GM10266 (cell line): ENCODE measurements around the gene BSPRY.
"Not testable (repeated sequence)": the region's sequence is repeated elsewhere in the genome, so short reads cannot be mapped to it uniquely, and the experiment has no call there.

ENCODE experiments used
- DNase-seq: peaks from one replicate; pipeline ENCODE4 v3.0.0; 2012; ENCODE audit errors: extremely low spot score
- CTCF ChIP-seq: IDR thresholded peaks from 2 replicates; pipeline ENCODE4 v1.5.1; 2012; ENCODE audit warnings: mild to moderate bottlenecking, low read depth; ENCODE audit not compliant: control insufficient read depth, insufficient read depth; ENCODE audit errors: missing control alignments

The BSPRY gene

GRCh38 chr9:113398796-113399195, 49.5 kb downstream of the BSPRY start:
- TF ChIP-seq CTCF, result no peak
- DNase-seq, result no peak

DNA sequence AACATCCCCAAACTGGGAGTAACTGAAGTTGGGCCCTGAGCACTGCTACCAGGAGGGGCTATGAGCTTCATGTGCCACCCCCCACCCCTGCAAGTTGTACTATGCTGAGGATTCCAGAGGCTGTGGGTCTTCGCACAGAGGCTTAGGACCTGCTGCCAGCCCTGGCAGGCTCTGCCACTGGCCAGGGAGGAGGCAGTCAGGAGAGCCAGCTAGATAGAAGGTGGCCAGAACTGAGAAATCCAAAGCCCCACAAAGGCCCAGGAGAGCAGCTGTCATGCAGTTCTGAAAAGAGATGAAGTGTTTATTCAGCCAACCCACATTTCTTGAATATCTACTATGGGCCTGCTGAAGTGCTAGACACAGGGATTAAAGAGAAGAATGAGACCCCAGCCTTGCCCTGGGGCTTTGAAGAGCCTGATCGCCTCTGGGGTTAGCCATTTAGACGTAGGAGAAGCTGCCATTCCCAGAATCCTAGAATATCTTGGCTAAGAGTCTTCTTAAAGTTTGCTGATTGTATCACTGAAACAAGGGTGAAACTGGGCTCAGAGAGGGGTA, 50.4 kb downstream of the BSPRY start:
- no peak for DNase-seq
- no peak for TF ChIP-seq CTCF

GRCh38 chr9:113401027-113401792, 51.9 kb downstream of the BSPRY start, which contains the start of gene ALAD:
Gene ALAD, minus strand, starts transcription at chr9:113401284. Its CDS starts 7,725 bp downstream, at chr9:113393559.
- peak; percentile 97 for DNase-seq
- TF ChIP-seq CTCF, result peak; percentile 93

GRCh38 chr9:113403646-113404045, 54.3 kb downstream of the BSPRY start:
- TF ChIP-seq CTCF, result no peak
- DNase-seq, result no peak

GRCh38 chr9:113406353-113406752, 57.0 kb downstream of the BSPRY start:
- DNase-seq, result not testable (repeated sequence)

GRCh38 chr9:113406873-113407511, 57.7 kb downstream of the BSPRY start:
- peak; percentile 95 for TF ChIP-seq CTCF
- peak; percentile 68 for DNase-seq

DNA sequence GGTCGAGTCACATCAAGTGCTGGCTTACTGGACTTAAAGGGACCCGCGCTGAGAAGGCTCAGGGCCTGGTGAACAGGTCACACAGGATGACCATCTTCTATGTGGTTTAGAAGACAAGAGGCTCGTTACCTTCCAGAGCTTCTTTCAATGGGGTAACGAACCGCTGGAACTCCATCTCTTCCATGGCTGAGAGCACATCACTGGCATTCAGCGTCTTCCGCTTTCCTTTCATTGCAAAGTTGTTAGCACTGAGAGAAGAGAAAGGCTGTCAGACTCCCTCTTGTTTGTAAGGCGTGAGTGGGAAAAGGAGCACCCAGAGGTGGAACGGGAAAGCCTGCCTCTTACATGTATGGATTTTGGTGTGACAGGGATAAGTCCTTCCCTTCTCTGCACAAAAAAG, 60.1 kb downstream of the BSPRY start:
- DNase-seq, result no peak
- TF ChIP-seq CTCF, result no peak

GRCh38 chr9:113409883-113410206, 60.5 kb downstream of the BSPRY start:
- DNase-seq, result no peak
- no peak for TF ChIP-seq CTCF
